OCI-LY1 (cell line): ENCODE results near the gene IL13RA2.
A peak's percentile ranks its signal among the peaks of the same experiment; 100 is the strongest.

Experiments
- H2AFZ ChIP-seq: fragments of 200-600 bp; sonication (generic), shearing (Covaris generic); 2 replicates; pipeline ENCODE4 v1.6.0; 2014; ENCODE audit warnings: antibody characterized with exemption, mild to moderate bottlenecking, low read length
- H3F3A ChIP-seq: fragments of 200-600 bp; sonication (generic), shearing (Covaris generic); 2 replicates; pipeline ENCODE4 v1.6.0; 2014; ENCODE audit warnings: mild to moderate bottlenecking, antibody characterized with exemption, low read length, moderate library complexity; ENCODE audit not compliant: insufficient read depth
- H3K27ac ChIP-seq: fragments of 200-600 bp; sonication (generic); 2 replicates; pipeline ENCODE4 v1.5.1; 2014; ENCODE audit warnings: low read length, mixed run types, mild to moderate bottlenecking, low read depth; ENCODE audit not compliant: poor library complexity, severe bottlenecking
- H3K27me3 ChIP-seq: fragments of 200-600 bp; sonication (generic); 2 replicates; pipeline ENCODE4 v1.6.0; 2014; ENCODE audit warnings: antibody characterized with exemption, mild to moderate bottlenecking, low read length, moderate library complexity; ENCODE audit not compliant: insufficient read depth
- H3K36me3 ChIP-seq: fragments of 200-600 bp; sonication (generic); 2 replicates; pipeline ENCODE4 v1.6.1; 2014; ENCODE audit warnings: mild to moderate bottlenecking, antibody characterized with exemption, low read length, moderate library complexity, mixed read lengths; ENCODE audit not compliant: insufficient read depth
- H3K4me1 ChIP-seq: fragments of 200-600 bp; sonication (generic); 2 replicates; pipeline ENCODE4 v1.5.1; 2014; ENCODE audit warnings: mild to moderate bottlenecking, low read length, moderate library complexity; ENCODE audit not compliant: insufficient read depth, severe bottlenecking
- H3K4me2 ChIP-seq: fragments of 200-600 bp; sonication (generic), shearing (Covaris generic); 2 replicates; pipeline ENCODE4 v1.6.1; 2014; ENCODE audit warnings: low read length
- H3K4me3 ChIP-seq: fragments of 200-600 bp; sonication (generic); 2 replicates; pipeline ENCODE4 v1.5.1; 2014; ENCODE audit warnings: low read length, low read depth, mild to moderate bottlenecking, mixed read lengths; ENCODE audit not compliant: poor library complexity, severe bottlenecking
- H3K79me2 ChIP-seq: fragments of 200-600 bp; shearing (Covaris generic); 2 replicates; pipeline ENCODE4 v1.6.1; 2016; ENCODE audit warnings: mixed run types, low read length, mixed read lengths; ENCODE audit not compliant: insufficient read depth
- H3K9ac ChIP-seq: fragments of 200-600 bp; sonication (generic), shearing (Covaris generic); 2 replicates; pipeline ENCODE4 v1.6.1; 2014; ENCODE audit warnings: mild to moderate bottlenecking, low read length, mixed read lengths
- H3K9me2 ChIP-seq: fragments of 200-600 bp; sonication (generic), shearing (Covaris generic); 2 replicates; pipeline ENCODE4 v1.6.1; 2014; ENCODE audit warnings: low read depth, mild to moderate bottlenecking, low read length, mixed read lengths
- H3K9me3 ChIP-seq: fragments of 200-600 bp; shearing (Covaris generic); 2 replicates; pipeline ENCODE4 v1.6.1; 2014; ENCODE audit warnings: low read length, mixed read lengths
- H4K20me1 ChIP-seq: fragments of 200-600 bp; sonication (generic), shearing (Covaris generic); 2 replicates; pipeline ENCODE4 v1.6.0; 2016; ENCODE audit warnings: mild to moderate bottlenecking, low read length; ENCODE audit not compliant: insufficient read depth
- CTCF ChIP-seq: fragments of 200-600 bp; sonication (generic), shearing (Covaris generic); IDR thresholded peaks from 2 replicates; pipeline ENCODE4 v1.5.1; 2017; ENCODE audit warnings: mild to moderate bottlenecking, antibody characterized with exemption, low read length, moderate library complexity, mixed read lengths
- EZH2 ChIP-seq: fragments of 200-600 bp; sonication (generic), shearing (Covaris generic); IDR thresholded peaks from 2 replicates; pipeline ENCODE4 v1.8.0; 2017; ENCODE audit warnings: borderline replicate concordance, mixed run types, mild to moderate bottlenecking, antibody characterized with exemption, low read length, moderate library complexity, mixed read lengths

Gene IL13RA2

GRCh38 chrX:114959729-114960128 is 57.7 kb downstream of the IL13RA2 start:
- Histone ChIP-seq H3K79me2 (no peaks in the 10 kb centered on the region), H3K4me2 (no peak overlapping the region), H3F3A (no peaks in the 10 kb centered on the region), H3K27ac (no peak overlapping the region), H3K36me3 (no peaks in the 10 kb centered on the region), H3K9me2 (no peaks in the 10 kb centered on the region), H4K20me1 (no peaks in the 10 kb centered on the region), H3K9ac (no peak overlapping the region), H3K4me1 (no peaks in the 10 kb centered on the region), H3K27me3 (no peaks in the 10 kb centered on the region), H3K4me3 (no peak overlapping the region), H3K9me3 (no peaks in the 10 kb centered on the region), H2AFZ (no peak overlapping the region)
- TF ChIP-seq CTCF (peak; percentile 17; the same call in 1 of the 2 replicates), EZH2 (no peak)
